Measurements from ENCODE around the gene HORMAD1. TPM values are rescaled to one million over a fixed set of nuclear protein-coding genes. Genes with fewer than 3 reads are reported as not detected.

The HORMAD1 gene
- total and polyA plus RNA-seq, 2 donors (not counting 3 experiments of a cell fraction or from before 2014, with no cell fraction given): not detected

DNA sequence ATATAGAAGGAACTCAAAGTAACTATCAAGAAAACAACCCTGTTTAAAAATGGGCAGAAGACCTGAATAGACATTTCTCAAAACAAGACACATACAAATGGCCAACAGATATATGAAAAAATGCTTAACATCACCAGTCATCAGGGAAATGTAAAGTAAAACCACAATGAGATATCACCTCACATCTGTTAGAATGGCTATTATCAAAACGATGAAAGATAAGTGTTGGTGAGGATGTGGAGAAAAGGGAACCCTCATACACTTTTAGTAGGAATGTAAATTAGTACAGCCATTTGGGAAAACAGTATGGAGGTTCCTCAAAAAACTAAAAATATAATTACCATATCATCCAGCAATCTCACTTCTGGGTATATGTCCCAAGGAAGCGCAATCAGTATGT lies 41.9 kb upstream of the HORMAD1 start:
- ChIA-PET POLR2A (no interaction called here), CTCF (no interaction called here)
- no peak overlapping the region for H3K4me3 ChIP-seq (replicated peaks in 1 of 3; ENCODE audit: insufficient read depth in 1 of 3, low read depth in 1 of 3, low read length in 3 of 3)
- no peaks in the 10 kb centered on the region for H3K27me3 ChIP-seq (ENCODE audit: control insufficient read depth in 2 of 2, insufficient read depth in 2 of 2, low read length in 2 of 2)
- no peaks in the 10 kb centered on the region for H3K9me3 ChIP-seq (replicated peaks; ENCODE audit: control insufficient read depth, insufficient read depth, low read length)
- dilution Hi-C loops (cut with MboI; ENCODE audit: extremely low pct_ligation_motif_present, low sequenced_read_pairs) (no loop called here), intact Hi-C loops (cut with micrococcal nuclease) (loop anchor here (5.0 kb wide), 1 partner anchor 115 kb away; the partner anchor contains the start of gene ARNT)
- H3K9ac ChIP-seq (replicated peaks; ENCODE audit: extremely low read depth, insufficient read depth, low read length): no peak overlapping the region
- peaks cover 23% of the 10 kb centered on the region for H3K4me1 ChIP-seq (ENCODE audit: control insufficient read depth, extremely low read depth, insufficient read depth, low read length)
- FAIRE-seq (no peak), DNase-seq (ENCODE audit: low read depth, low spot score) (no peak)
- no peaks in the 10 kb centered on the region for H4K20me1 ChIP-seq (replicated peaks; ENCODE audit: control insufficient read depth, extremely low read depth, insufficient read depth, low read length)
- BruUV-seq (replicated peaks): no TSS peak
- H3K4me2 ChIP-seq (ENCODE audit: insufficient read depth, low read length): no peak overlapping the region
- H2AFZ ChIP-seq (ENCODE audit: low read depth, low read length): no peak overlapping the region
- TF ChIP-seq FOS (IDR thresholded peaks at IDR 0.05; ENCODE audit: borderline replicate concordance, insufficient read depth, low read length) (no peak), EZH2 (IDR thresholded peaks at IDR 0.05; ENCODE audit: borderline replicate concordance, low read depth, low read length, severe bottlenecking) (no peak), JUN (IDR thresholded peaks at IDR 0.05; ENCODE audit: borderline replicate concordance, insufficient read depth, insufficient read length, low read depth) (no peak), POLR2AphosphoS5 (IDR thresholded peaks at IDR 0.05; ENCODE audit: insufficient read depth, low read depth, low read length) (no peak), GATA2 (IDR thresholded peaks at IDR 0.05; ENCODE audit: insufficient read depth, insufficient read length, low read depth, low read length) (no peak), MYC (IDR thresholded peaks at IDR 0.05; ENCODE audit: low read depth, low read length) (no peak), POLR2A (IDR thresholded peaks at IDR 0.05; ENCODE audit: low read depth, low read length) (no peak)
- TF ChIP-seq, protein P1, sequence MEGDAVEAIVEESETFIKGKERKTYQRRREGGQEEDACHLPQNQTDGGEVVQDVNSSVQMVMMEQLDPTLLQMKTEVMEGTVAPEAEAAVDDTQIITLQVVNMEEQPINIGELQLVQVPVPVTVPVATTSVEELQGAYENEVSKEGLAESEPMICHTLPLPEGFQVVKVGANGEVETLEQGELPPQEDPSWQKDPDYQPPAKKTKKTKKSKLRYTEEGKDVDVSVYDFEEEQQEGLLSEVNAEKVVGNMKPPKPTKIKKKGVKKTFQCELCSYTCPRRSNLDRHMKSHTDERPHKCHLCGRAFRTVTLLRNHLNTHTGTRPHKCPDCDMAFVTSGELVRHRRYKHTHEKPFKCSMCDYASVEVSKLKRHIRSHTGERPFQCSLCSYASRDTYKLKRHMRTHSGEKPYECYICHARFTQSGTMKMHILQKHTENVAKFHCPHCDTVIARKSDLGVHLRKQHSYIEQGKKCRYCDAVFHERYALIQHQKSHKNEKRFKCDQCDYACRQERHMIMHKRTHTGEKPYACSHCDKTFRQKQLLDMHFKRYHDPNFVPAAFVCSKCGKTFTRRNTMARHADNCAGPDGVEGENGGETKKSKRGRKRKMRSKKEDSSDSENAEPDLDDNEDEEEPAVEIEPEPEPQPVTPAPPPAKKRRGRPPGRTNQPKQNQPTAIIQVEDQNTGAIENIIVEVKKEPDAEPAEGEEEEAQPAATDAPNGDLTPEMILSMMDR (IDR thresholded peaks at IDR 0.05; ENCODE audit: extremely low read depth in 1 of 2, insufficient read depth in 1 of 2, low read depth in 1 of 2, low read length in 2 of 2): no peak
- TF ChIP-seq, protein P2, sequence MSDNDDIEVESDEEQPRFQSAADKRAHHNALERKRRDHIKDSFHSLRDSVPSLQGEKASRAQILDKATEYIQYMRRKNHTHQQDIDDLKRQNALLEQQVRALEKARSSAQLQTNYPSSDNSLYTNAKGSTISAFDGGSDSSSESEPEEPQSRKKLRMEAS (IDR thresholded peaks at IDR 0.05; ENCODE audit: insufficient read depth, insufficient read length): no peak
- no peaks in the 10 kb centered on the region for H3K9me1 ChIP-seq (replicated peaks; ENCODE audit: control insufficient read depth, extremely low read depth, insufficient read depth, low read length)
- no peaks in the 10 kb centered on the region for H3K79me2 ChIP-seq (ENCODE audit: control insufficient read depth, insufficient read depth, low read length)
- no peaks in the 10 kb centered on the region for H3K36me3 ChIP-seq (ENCODE audit: control insufficient read depth in 2 of 2, extremely low read depth in 1 of 2, insufficient read depth in 2 of 2, low read length in 2 of 2)
- no peak overlapping the region for H3K27ac ChIP-seq (ENCODE audit: insufficient read depth, low read depth, low read length)

All from endothelial cell of umbilical vein (primary cell).